Limb (tissue), 2 donors: ENCODE measurements around the gene CISH.
A peak's percentile ranks its signal among the peaks of the same experiment; 100 is the strongest.

ENCODE experiments used
- DNase-seq, 2 donors: peaks; one replicate each; pipeline ENCODE4 v3.0.0-alpha.2; 2016; ENCODE audit errors: extremely low spot score in 2 of 2

Gene CISH

GRCh38 chr3:50637011-50637410 lies 25.4 kb upstream of the CISH start:
- DNase-seq: no peak

DNA sequence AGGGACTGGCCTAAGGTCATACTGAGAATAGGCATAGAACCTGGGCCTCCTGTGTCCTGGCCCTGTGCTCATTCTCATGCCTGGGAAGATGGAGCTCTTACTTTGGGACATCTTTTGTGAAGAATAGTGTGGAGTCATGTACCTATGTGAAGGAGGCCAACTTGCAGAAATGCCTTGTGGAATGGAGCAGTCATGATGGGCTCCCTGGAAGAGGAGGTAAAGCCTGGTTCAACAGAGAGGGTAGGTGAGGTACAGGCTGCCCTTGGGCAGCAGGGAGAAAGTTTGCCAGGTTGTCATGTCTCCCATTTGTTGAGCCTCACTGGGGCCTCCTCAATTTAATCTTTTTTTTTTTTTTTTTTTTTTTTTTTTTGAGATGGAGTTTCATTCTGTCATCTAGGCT lies 23.5 kb upstream of the CISH start:
- DNase-seq: no peak

DNA sequence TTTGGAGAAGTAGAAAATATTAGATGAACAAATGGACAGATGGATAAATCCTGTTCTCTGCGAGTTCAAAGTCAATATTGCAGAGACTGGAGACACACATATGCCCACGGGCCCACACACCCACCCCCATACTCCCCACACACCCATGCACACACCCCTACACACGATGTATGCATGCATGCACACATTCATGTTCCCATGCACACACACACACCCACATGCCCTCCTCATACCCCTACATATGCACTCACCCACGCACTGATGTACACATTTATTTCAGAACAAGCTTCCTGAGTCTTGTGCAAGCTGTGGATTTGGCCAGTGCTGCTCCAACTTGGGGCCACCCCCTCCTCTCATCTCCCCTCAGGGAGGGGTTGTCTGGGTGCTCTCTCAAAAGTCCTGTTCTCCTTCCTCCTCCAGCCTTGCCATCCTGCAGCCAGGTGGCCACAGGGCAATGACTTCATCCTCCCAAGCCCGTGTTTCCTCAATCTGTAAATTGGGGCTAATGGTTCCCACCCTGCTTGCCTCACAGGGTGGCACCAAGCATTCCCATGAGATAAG lies 21.7 kb upstream of the CISH start:
- DNase-seq: no peak

- DNase-seq: no peak
These were observed 20.9 kb upstream of the CISH start for GRCh38 chr3:50632450-50632849.

GRCh38 chr3:50630877-50631276 lies 19.3 kb upstream of the CISH start:
- DNase-seq: no peak

GRCh38 chr3:50630394-50630793 lies 18.8 kb upstream of the CISH start:
- no peak for DNase-seq

DNA sequence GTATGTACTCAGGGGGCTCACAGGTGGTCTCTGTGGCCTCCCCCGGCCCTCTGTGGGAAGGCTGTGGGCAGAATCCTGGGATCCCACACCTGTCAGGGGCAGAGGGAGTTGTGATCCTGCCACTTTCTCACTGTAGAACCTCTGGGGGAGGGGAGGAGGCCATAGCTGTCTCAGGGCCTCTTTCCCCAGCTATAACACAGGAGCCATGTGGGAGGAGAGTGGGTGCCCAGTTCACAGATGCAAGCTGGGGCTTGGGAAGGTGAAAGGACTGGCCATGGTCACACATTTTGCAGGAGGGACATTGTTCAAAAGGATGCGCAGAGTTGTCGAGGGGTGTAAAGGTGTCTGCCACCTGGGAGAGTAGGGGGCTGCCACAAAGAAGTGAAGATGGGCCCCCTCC lies 17.0 kb upstream of the CISH start:
- DNase-seq: no peak

DNA sequence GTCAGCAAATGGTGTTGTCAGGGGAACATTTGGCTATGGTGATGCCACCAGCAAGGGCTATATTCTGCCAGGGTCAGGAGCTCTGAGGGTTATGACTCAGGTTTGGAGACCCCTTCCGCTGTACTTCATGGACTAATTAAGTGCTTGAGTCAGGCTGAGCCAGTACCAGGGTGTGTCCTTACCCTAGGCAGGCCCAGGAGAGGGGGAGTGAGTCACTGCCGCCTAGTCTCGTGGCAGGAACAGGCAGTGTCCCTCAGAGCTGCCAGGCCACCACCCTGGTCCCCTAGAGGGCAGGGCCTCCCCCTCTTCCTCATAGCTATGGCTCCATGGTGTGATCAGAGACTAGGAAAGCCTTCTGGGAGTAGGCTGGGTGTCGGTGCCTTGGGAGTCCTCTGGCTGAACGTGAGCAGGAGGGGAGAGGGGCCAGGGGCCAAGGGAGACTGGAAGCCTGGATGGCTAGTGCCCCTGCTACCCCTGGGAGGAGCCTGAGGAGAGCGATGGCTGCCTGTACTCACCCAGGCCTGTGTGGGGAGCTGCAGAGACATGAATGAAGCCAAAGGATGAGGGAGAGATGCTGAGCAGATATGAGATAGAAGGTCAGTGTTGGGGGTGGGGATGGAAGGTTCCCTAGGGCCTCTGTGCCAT lies 16.0 kb upstream of the CISH start:
- no peak for DNase-seq

- no peak for DNase-seq
These were observed 14.8 kb upstream of the CISH start for GRCh38 chr3:50626401-50626800.

DNA sequence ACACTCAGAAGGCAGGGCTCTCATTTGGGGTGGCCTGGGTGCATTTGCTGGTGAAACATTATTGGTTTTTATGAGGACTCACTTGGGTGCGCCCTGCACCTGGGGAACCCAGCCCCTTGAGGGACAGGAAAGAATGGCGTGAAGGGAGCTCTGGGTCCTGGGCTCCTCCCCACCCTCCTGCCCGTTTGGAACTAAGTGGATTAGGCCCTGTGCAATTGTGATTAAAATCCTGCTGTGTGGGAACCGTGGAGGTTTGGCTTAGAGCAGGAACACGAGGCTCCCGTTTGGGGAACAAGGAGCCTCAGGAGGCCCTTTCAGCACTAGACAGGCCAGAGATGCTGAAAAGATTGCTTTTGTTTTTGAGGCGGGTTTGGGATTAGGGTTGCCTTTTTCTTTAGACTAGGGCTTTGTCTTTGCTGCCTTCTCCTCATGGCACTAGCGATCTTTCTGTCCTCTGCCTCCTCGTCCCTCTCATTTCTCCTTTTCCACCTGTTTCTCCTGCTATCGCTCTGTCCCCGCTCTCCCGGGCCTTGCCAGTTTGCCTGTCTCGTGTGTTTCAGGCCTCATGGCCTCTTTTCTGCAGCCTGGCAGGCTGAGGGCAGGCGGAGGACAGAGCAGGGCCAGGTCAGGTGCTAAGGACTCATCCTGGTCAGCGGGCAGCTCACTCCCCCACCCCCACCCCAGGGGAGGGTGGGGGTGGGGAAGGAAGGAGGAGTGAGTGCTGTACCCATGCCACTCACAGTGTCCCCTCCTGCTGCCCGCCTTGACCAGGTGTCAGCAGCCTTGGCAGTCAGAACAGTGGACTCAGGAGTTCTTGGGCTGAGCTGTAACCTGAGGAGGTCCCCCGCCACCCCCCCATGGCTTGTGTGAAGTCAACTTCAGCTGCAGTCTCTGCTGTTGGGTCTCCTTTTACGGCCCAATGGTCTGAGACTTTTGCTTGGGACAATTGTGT lies 13.9 kb upstream of the CISH start:
- no peak for DNase-seq

- DNase-seq: no peak
These were observed 13.1 kb upstream of the CISH start for GRCh38 chr3:50624634-50625033.

DNA sequence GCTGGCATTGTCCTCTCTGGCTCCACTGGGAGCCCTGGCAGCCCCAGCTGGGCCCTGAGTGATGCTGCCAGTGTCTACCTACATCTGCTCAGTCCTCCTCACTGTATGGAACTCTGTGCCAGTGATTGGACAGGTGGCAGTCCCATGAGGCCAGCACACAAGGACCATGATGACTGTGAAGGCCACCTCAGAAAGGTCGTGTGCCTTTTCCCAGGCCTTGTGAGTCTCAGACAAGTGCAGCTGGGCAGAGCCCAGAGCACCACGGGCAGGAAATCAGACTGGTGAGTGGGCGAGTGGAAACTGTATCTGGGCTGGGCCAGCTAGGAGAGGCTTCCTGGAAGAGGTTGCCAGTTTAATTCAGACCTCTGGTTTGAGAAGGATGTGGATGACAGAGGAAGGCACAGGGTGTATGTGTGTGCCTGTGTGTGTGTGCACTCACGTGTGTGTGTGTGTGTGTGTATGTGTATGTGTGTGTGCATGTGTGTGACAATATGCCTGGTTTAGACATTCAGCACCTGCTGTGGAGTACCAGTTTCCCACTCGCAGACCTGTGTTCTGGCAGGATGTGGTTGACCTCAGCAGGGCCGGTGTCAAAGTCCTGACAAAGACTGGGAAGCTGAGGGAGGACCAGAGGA lies 12.4 kb upstream of the CISH start:
- no peak for DNase-seq

DNA sequence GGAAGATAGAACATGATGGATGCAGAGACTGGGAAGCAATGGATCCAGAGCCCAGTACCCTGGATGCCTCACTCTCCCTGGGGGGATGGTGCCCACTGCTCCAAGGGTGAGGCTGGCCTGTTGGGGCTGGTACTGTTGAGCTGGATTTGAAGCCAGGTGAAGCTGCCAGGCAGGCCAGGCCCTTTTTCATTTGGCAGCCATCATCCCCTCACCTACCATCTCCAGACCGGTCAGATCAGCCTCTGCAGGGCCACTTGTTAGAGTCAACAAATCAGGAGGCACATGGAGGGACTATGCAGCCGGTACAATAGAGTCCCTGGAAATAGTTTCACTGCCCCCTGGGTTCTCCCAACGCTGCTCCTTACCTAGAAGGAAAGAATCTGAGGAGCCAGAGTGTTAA lies 11.3 kb upstream of the CISH start:
- no peak for DNase-seq

DNA sequence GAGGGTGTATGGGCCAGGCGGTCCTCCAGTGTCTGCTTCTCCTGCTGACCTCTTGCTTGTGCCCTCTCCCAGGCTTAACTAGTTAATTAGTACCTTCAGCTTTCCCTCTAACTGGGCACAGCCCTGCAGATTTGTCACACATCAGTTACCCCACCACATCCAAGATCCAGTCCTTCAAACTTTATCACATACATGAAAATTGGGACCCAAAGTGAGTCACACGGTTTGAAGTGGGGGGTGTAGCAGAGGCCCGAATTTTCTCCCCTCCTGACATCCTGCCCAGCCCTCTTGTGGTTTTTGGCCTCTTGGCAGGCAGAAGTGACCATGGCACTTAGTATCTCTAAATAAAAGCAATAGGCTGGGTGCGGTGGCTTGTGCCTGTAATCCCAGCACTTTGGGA lies 9.2 kb upstream of the CISH start:
- no peak for DNase-seq

DNA sequence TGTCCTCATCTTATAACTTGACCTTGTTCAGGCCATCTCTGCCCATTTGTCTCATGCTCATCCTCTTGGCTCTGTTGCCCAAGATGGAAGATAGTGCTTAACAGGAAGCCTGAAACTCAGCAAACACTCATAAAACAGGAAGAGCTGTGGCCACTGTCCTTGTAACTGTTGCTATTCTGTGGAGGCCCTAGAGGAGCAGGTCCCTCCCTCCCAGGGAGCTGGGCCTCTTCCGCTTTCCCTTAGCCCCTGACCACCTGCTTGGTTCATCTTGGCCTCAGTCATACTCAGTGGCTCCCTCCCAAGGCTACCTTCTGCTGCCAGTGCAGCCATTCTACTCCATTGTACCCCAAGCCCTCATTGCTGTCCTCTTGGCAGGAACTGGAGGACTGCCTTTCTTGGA lies 8.8 kb upstream of the CISH start:
- no peak for DNase-seq

DNA sequence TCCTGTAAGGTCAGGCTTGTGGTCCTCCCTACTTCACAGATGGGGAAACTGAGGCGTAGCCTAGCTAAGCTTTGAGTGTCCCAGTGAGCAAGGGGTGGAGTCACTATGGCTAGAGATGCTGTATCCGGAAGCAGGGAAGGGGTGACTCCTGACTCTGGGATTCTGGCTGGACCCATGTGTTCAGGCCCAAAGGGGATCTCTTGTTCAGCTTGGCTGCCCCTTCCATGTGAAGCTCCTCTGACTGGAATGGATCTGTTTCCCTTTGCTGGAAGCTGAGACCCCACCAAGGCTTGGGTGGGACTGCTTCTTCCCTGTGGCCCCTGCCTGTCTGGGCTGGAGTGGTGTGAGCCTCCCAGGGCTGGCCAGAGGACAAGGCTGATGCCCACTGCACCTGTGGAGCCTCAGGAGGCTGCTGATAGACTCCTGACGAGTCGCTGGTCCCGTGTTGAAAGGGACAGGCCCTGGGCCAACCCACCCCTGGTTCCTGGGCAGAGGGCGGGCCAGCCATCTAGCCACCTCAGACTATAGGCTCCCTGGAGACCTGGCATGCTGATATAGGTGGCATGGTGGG lies 6.4 kb upstream of the CISH start:
- no peak for DNase-seq

GRCh38 chr3:50617096-50617791 lies 5.7 kb upstream of the CISH start, which contains the start of gene MAPKAPK3:
Gene MAPKAPK3, plus strand, starts transcription at chr3:50617151. Its CDS starts 415 bp downstream, at chr3:50617566.
- DNase-seq: no peak

- peak; percentile 90 to 94 for DNase-seq
These were observed 5.2 kb upstream of the CISH start for GRCh38 chr3:50616770-50617095.

DNA sequence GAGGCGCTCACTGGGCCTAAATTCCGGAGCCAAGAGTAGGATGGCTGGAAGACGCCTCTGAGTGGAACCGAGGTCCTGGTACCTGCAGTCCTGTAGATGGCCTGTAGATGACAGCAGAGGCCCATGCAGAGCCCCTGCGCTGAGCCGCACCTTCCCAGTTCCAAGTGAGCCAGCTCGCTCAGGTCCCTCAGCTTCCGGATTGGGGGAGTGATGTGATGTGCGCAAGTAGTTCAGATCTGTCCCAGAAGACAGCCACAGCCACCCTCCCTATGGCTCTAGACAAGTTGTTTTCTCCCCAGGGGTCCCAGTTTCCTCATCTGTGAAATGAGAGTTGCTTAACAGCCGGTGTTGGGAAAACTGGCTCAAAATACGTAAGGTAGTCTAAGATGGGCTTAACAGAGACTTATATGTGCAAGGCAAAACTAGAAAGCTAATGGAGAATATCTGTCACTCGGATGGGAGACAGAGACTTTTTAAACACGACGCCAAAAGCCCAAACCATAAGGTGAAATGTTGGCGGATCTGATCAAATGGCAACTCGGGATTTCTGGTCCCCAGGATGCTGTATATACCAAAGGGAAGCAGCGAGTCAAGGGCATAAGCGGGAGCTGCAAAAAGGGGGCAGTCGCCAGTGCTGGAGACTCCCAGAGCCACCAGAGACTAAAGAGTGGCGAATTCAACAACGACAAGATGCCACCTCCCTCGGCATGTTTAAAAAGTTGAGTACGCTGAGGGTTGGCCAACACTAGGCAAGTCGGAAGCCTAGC lies 4.6 kb upstream of the CISH start:
- DNase-seq: peak; percentile 87 to 88

GRCh38 chr3:50615190-50615589 lies 3.6 kb upstream of the CISH start:
- no peak for DNase-seq
